Motor neuron (in vitro differentiated cells): ENCODE results near the gene CXXC4. TPM values are rescaled to one million over a fixed set of nuclear protein-coding genes. Genes with fewer than 3 reads are reported as not detected.
A peak's percentile ranks its signal among the peaks of the same experiment; 100 is the strongest.

Experiments
- ATAC-seq, 8 experiments: fragments of 200-7000 bp; cut with Tn5 transposase; replicated peaks in 6 of 8; 2 replicates each; pipeline ENCODE4 v1.8.0; 2021; ENCODE audit warnings: mild to moderate bottlenecking in 8 of 8, moderate library complexity in 8 of 8
- H3K27ac ChIP-seq, 2 donors: fragments of 250-450 bp; sonication (Bioruptor Pico); 2 replicates each; pipeline ENCODE4 v1.9.0; 2021; ENCODE audit warnings: antibody characterized with exemption in 2 of 2, mild to moderate bottlenecking in 2 of 2, moderate library complexity in 1 of 2
- H3K4me1 ChIP-seq, 2 donors: fragments of 250-450 bp; sonication (Bioruptor Pico); replicated peaks in 1 of 2; 2 replicates each; pipeline ENCODE4 v1.6.1; 2021; ENCODE audit warnings: antibody characterized with exemption in 2 of 2, mild to moderate bottlenecking in 2 of 2, moderate library complexity in 1 of 2
- H3K4me3 ChIP-seq, 5 donors: fragments of 250-450 bp; sonication (Bioruptor Pico); 2 replicates each; pipeline ENCODE4 v1.9.0; 2021; ENCODE audit warnings: antibody characterized with exemption in 5 of 5, mild to moderate bottlenecking in 5 of 5, moderate library complexity in 4 of 5
- WGBS, 10 experiments: fragments of 450-650 bp; shearing (Covaris generic); methylation state at CpG; one replicate each; pipeline ENCODE4 v1.0.0; 2022; 5-methylcytosine and 5-hydroxymethylcytosine counted together
- in situ Hi-C, 9 experiments: fragments of 400-800 bp; cut with MboI; loops; one replicate each; pipeline ENCODE4 v1.15.0; 2021; ENCODE audit warnings: low sequenced_read_pairs in 9 of 9, low pct_unique_long_range_greater_than_20kb in 2 of 9; ENCODE audit not compliant: unreplicated experiment in 9 of 9
- total RNA-seq, 8 experiments: library from RNA; unstranded; fragments of 300-600 nt; gene quantifications; 2 replicates each; pipeline versions ENCODE4 v1.2.3 to v1.2.4, GENCODE V29; 2022

The CXXC4 gene
- total RNA-seq, 8 experiments from 2014 or later, result 0.09 to 42.1 (median 33.3) TPM

GRCh38 chr4:104475652-104476051 lies 19.0 kb downstream of the CXXC4 start:
- H3K4me1 ChIP-seq, result peaks cover 15 to 16% of the 10 kb centered on the region in 2 donors

GRCh38 chr4:104472766-104473165 lies 21.9 kb downstream of the CXXC4 start:
- in situ Hi-C loops, result no loop called here
- Histone ChIP-seq H3K4me3 (no peak overlapping the region), H3K4me1 (peaks cover 13 to 15% of the 10 kb centered on the region in 2 donors), H3K27ac (no peak overlapping the region)
- ATAC-seq, result no peak
- WGBS, 10 experiments, result 0 to 100% (median 40%) methylated on average over 1 of the region's 1 CpG; no CpG with 5 or more reads in 3 of the 10 experiments

More at GRCh38 chr4:104475652-104476051, 19.0 kb downstream of the CXXC4 start:
- no peak overlapping the region for H3K4me3 ChIP-seq
- in situ Hi-C loops, result no loop called here
- peak in 5 of 8 experiments; percentile 23 to 67 (median 51) for ATAC-seq
- peak overlapping the region in 1 of 2 donors; percentile 10 for H3K27ac ChIP-seq
- 0 to 100% (median 32%) methylated on average over 1 to 4 of the region's 4 CpGs; no CpG with 5 or more reads in 1 of the 10 experiments for WGBS, 10 experiments

GRCh38 chr4:104470770-104471169 lies 23.9 kb downstream of the CXXC4 start:
- 0 to 100% (median 64%) methylated on average over 1 of the region's 1 CpG; no CpG with 5 or more reads in 4 of the 10 experiments for WGBS, 10 experiments
- Histone ChIP-seq H3K4me1 (peaks cover 8 to 12% of the 10 kb centered on the region in 2 donors), H3K27ac (no peak overlapping the region), H3K4me3 (no peak overlapping the region)
- in situ Hi-C loops, result no loop called here
- ATAC-seq, result no peak

GRCh38 chr4:104469794-104470193 lies 24.9 kb downstream of the CXXC4 start:
- ATAC-seq, result no peak

GRCh38 chr4:104465619-104466018 lies 29.1 kb downstream of the CXXC4 start:
- H3K27ac ChIP-seq, result no peak overlapping the region
- 14 to 100% (median 92%) methylated on average over 1 to 5 of the region's 5 CpGs for WGBS, 10 experiments
- no peak overlapping the region for H3K4me3 ChIP-seq
- peak in 1 of 8 experiments; percentile 46 for ATAC-seq
- in situ Hi-C loops, result no loop called here
- H3K4me1 ChIP-seq, result no peaks in the 10 kb centered on the region

More at GRCh38 chr4:104469794-104470193, 24.9 kb downstream of the CXXC4 start:
- Histone ChIP-seq H3K4me3 (no peak overlapping the region), H3K27ac (no peak overlapping the region), H3K4me1 (peaks cover 2 to 4% of the 10 kb centered on the region in 2 donors)
- in situ Hi-C loops, result no loop called here

GRCh38 chr4:104465201-104465600 lies 29.5 kb downstream of the CXXC4 start:
- no peak for ATAC-seq
- Histone ChIP-seq H3K27ac (no peak overlapping the region), H3K4me1 (no peaks in the 10 kb centered on the region), H3K4me3 (no peak overlapping the region)
- in situ Hi-C loops, result no loop called here
- WGBS, 10 experiments, result 0 to 100% (median 64%) methylated on average over 1 of the region's 1 CpG; no CpG with 5 or more reads in 1 of the 10 experiments

GRCh38 chr4:104462641-104463040 lies 32.1 kb downstream of the CXXC4 start:
- no peak for ATAC-seq
- in situ Hi-C loops, result no loop called here
- Histone ChIP-seq H3K27ac (no peak overlapping the region), H3K4me3 (no peak overlapping the region), H3K4me1 (no peaks in the 10 kb centered on the region)

GRCh38 chr4:104457308-104457981 lies 37.2 kb downstream of the CXXC4 start:
- ATAC-seq, result no peak
- 0 to 80% (median 44%) methylated on average over 1 to 2 of the region's 2 CpGs; no CpG with 5 or more reads in 1 of the 10 experiments for WGBS, 10 experiments
- Histone ChIP-seq H3K4me3 (no peak overlapping the region), H3K27ac (no peak overlapping the region), H3K4me1 (no peaks in the 10 kb centered on the region)
- in situ Hi-C loops, result no loop called here

GRCh38 chr4:104451573-104451972 lies 43.1 kb downstream of the CXXC4 start:
- peak in 5 of 8 experiments; percentile 20 to 77 (median 40) for ATAC-seq
- Histone ChIP-seq H3K27ac (no peak overlapping the region), H3K4me3 (no peak overlapping the region), H3K4me1 (peaks cover 8 to 11% of the 10 kb centered on the region in 2 donors)
- in situ Hi-C loops, result no loop called here
- 0 to 20% (median 17%) methylated on average over 1 of the region's 1 CpG; no CpG with 5 or more reads in 3 of the 10 experiments for WGBS, 10 experiments

- 9 to 100% (median 68%) methylated on average over 1 to 3 of the region's 3 CpGs; no CpG with 5 or more reads in 2 of the 10 experiments for WGBS, 10 experiments
- ATAC-seq, result no peak
Measured at GRCh38 chr4:104449537-104449936, 45.2 kb downstream of the CXXC4 start.

GRCh38 chr4:104447294-104447693 lies 47.4 kb downstream of the CXXC4 start:
- WGBS, 10 experiments, result 0 to 82% (median 58%) methylated on average over 2 of the region's 2 CpGs
- Histone ChIP-seq H3K27ac (no peak overlapping the region), H3K4me3 (no peak overlapping the region), H3K4me1 (peaks cover 8 to 12% of the 10 kb centered on the region in 2 donors)
- ATAC-seq, result no peak
- in situ Hi-C loops, result no loop called here

More at GRCh38 chr4:104449537-104449936, 45.2 kb downstream of the CXXC4 start:
- Histone ChIP-seq H3K4me3 (no peak overlapping the region), H3K4me1 (peaks cover 8 to 12% of the 10 kb centered on the region in 2 donors), H3K27ac (no peak overlapping the region)
- in situ Hi-C loops, result no loop called here

- in situ Hi-C loops, result no loop called here
- H3K4me3 ChIP-seq, result no peak overlapping the region
- 9 to 66% (median 44%) methylated on average over 1 to 5 of the region's 5 CpGs for WGBS, 10 experiments
- no peak for ATAC-seq
- H3K4me1 ChIP-seq, result peaks cover 8 to 12% of the 10 kb centered on the region in 2 donors
- no peak overlapping the region for H3K27ac ChIP-seq
Measured at GRCh38 chr4:104446431-104447278, 48.0 kb downstream of the CXXC4 start.

- H3K4me3 ChIP-seq, result no peak overlapping the region
- WGBS, 10 experiments, result 0 to 80% (median 70%) methylated on average over 1 to 2 of the region's 2 CpGs; no CpG with 5 or more reads in 1 of the 10 experiments
- in situ Hi-C loops, result no loop called here
- no peak overlapping the region for H3K27ac ChIP-seq
- peaks cover 8 to 12% of the 10 kb centered on the region in 2 donors for H3K4me1 ChIP-seq
- ATAC-seq, result peak in 1 of 8 experiments; percentile 46
Measured at GRCh38 chr4:104444685-104445084, 50.0 kb downstream of the CXXC4 start.
